GM13976 (cell line): ENCODE results near the gene PARP9.

Source experiments
- DNase-seq: peaks from one replicate; pipeline ENCODE4 v3.0.0; 2012; ENCODE audit warnings: low spot score
- in situ Hi-C: fragments of 300-500 bp; cut with MboI; formaldehyde crosslinking; loops from one replicate; pipeline ENCODE4 v1.12.0; 2022; ENCODE audit warnings: low sequenced_read_pairs, mixed read lengths, inconsistent platforms; ENCODE audit not compliant: unreplicated experiment
- TF ChIP-seq, protein P1 (sequence below): IDR thresholded peaks from 2 replicates; pipeline ENCODE4 v1.5.1; 2012; ENCODE audit warnings: borderline replicate concordance, mild to moderate bottlenecking; ENCODE audit not compliant: insufficient read depth; ENCODE audit errors: extremely low read depth, missing control alignments, control extremely low read depth

The PARP9 gene

DNA sequence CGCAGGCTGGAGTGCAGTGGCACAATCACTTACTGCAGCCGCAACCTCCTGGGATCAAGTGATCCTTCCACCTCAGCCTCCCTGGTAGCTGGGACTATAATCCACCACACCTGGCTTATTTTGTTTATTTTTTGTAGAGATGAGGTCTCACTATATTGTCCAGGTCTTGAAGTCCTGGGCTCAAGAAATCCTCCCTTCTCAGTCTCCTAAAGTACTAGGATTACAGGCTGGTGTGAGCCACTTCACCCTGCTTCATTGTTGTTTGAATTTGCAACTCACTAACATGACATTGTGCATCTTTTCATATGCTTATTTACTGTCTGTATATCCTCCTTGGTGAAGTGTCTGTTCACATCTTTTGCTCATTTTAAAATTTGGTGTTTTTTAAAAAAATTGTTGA lies 23.5 kb upstream of the PARP9 start:
- TF ChIP-seq, protein P1, sequence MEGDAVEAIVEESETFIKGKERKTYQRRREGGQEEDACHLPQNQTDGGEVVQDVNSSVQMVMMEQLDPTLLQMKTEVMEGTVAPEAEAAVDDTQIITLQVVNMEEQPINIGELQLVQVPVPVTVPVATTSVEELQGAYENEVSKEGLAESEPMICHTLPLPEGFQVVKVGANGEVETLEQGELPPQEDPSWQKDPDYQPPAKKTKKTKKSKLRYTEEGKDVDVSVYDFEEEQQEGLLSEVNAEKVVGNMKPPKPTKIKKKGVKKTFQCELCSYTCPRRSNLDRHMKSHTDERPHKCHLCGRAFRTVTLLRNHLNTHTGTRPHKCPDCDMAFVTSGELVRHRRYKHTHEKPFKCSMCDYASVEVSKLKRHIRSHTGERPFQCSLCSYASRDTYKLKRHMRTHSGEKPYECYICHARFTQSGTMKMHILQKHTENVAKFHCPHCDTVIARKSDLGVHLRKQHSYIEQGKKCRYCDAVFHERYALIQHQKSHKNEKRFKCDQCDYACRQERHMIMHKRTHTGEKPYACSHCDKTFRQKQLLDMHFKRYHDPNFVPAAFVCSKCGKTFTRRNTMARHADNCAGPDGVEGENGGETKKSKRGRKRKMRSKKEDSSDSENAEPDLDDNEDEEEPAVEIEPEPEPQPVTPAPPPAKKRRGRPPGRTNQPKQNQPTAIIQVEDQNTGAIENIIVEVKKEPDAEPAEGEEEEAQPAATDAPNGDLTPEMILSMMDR: no peak
- in situ Hi-C loops: no loop called here

DNA sequence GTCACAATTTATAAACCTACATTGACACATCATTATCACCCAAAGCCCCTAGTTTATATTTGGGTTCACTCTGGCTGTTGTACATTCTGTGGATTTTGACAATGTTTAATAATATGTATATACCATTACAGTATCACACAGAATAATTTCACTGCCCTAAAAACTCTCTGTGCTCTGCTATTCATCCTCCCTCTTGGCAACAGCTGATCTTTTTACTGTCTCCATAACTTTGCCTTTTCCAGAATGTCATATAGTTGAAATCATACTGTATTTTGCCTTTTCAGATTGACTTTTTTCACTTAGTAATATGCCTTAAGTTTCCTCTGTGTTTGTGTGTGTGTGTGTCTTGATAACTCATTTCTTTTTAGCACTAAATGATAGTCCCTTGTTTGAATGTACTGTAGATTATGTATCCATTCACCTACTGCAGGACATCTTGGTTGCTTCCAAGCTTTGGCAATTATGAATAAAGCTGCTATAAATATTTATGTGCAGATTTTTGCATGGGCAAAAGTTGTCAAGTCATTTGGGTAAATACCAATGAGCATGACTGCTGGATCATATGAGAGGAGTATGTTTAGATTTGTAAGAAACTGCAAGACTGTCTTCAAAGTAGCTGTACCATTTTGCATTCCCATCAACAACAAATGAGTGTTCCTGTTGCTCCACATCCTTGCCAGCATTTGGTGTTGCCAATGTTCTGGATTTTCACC lies 22.8 kb upstream of the PARP9 start:
- TF ChIP-seq, protein P1: no peak
- no peak for DNase-seq
- in situ Hi-C loops: no loop called here

More for the DNA sequence above, 23.5 kb upstream of the PARP9 start:
- no peak for DNase-seq

DNA sequence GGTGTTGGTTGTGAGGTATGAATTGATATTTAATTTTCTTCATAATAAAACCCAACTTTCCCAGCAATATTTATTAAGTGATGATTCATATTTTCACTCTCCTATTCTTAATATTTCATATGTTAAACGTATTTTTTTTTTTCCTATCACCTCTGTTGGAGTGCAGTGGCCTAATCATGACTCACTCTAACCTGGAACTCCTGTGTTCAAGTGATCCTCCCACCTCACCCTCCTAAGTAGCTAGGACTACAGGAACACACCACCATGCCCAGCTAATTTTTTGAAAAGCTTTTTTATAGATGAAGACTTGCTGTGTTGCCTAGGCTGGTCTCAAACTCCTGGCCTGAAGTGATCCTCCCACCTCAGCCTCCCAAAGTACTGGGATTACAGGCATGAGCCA lies 22.0 kb upstream of the PARP9 start:
- in situ Hi-C loops: no loop called here
- DNase-seq: no peak
- TF ChIP-seq, protein P1: no peak

DNA sequence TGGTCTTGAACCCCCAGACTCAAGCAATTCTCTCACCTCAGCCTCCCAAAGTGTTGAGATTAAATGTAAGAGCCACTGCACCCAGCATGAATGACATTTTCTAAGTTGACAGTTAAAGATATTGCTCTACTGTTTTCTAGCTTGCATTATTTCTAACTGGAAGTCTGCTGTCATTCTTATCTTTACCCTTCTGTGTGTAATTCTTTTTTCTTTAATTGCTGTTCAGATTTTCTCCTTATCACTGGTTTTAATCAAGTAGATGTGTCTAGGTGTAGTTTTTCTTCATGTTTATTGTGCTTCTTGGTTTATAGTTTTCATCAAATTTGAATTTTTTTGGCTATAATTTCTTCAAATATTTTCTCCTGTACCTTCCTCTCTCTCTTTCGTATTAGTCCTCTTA lies 18.3 kb upstream of the PARP9 start:
- in situ Hi-C loops: no loop called here

DNA sequence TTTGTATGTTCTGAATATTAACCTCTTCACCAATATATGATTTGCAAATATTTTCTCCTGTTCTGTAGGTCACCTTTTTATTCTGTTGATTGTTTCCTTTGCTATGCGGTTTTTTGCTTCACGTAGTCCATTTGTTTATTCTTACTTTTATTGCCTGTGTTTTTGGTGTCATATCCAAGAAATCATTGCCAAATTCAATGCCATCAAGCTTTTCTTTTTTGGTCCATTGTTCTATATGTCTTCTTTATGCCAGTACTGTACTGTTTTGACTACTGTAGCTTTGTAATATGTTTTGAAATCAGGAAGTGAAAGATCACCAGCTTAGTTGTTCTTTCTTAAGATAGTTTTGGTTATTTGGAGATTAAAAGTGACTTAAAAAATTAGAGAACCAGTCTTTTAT lies 17.5 kb upstream of the PARP9 start:
- DNase-seq: no peak
- TF ChIP-seq, protein P1: no peak
- in situ Hi-C loops: no loop called here

More for the DNA sequence above, 18.3 kb upstream of the PARP9 start:
- DNase-seq: no peak
- TF ChIP-seq, protein P1: no peak

DNA sequence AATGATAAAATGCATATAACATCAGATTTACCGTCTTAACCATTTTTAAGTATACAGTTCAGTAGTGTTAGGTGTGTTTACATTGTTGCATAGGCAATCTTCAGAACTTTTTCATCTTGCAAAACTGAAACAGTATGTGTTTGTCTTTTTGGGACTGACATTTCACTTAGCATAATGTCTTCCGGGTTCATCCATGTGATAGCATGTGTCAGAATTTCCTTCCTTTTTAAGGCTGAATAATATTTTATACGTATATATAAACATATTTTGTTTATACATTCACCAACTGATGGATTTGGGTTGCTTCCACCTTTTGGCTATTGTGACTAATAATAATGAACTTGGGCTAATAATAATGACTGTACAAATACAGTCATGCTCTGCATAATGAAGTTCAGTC lies 16.4 kb upstream of the PARP9 start:
- TF ChIP-seq, protein P1: no peak
- no peak for DNase-seq
- in situ Hi-C loops: no loop called here
